Measurements from ENCODE around the gene MLF2. TPM values are rescaled to one million over a fixed set of nuclear protein-coding genes. Genes with fewer than 3 reads are reported as not detected.

MLF2 gene
- total RNA-seq, 1 donor from 2014 or later: 162 TPM

DNA sequence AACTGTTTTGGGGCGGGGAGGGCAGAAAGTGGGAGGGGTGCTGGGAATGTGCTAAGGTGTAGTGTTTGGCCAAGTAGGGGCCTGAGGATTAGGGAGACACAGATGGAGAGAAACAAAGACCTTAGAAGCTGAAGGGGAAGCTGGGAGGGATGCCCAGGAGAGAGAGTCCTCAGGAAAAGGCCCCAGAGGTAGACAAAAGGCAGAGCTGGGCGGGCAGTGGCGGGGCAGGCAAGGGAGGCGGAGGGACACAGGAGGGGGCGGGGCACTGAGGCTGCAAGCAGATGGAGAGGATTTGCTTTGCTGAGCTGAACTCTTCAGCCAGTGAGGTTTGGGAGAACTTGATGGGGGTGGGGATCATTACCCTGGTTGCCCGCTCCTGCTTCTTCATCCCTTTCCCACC lies 16.0 kb upstream of the MLF2 start:
- H3K27me3 Mint-ChIP-seq (ENCODE audit: unreplicated experiment): no peaks in the 10 kb centered on the region
- H3K4me1 Mint-ChIP-seq (ENCODE audit: unreplicated experiment): peaks cover 42% of the 10 kb centered on the region
- no peaks in the 10 kb centered on the region for H3K9me3 Mint-ChIP-seq (ENCODE audit: unreplicated experiment)
- no peak for DNase-seq (ENCODE audit: extremely low spot score, unreplicated experiment)
- peak overlapping the region; percentile 91 for H3K27ac Mint-ChIP-seq (ENCODE audit: unreplicated experiment)
- peaks cover 11% of the 10 kb centered on the region for H3K36me3 Mint-ChIP-seq (ENCODE audit: unreplicated experiment)
- TF ChIP-seq, protein P1, sequence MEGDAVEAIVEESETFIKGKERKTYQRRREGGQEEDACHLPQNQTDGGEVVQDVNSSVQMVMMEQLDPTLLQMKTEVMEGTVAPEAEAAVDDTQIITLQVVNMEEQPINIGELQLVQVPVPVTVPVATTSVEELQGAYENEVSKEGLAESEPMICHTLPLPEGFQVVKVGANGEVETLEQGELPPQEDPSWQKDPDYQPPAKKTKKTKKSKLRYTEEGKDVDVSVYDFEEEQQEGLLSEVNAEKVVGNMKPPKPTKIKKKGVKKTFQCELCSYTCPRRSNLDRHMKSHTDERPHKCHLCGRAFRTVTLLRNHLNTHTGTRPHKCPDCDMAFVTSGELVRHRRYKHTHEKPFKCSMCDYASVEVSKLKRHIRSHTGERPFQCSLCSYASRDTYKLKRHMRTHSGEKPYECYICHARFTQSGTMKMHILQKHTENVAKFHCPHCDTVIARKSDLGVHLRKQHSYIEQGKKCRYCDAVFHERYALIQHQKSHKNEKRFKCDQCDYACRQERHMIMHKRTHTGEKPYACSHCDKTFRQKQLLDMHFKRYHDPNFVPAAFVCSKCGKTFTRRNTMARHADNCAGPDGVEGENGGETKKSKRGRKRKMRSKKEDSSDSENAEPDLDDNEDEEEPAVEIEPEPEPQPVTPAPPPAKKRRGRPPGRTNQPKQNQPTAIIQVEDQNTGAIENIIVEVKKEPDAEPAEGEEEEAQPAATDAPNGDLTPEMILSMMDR (IDR thresholded peaks at IDR 0.05): no peak
- H3K4me3 Mint-ChIP-seq (ENCODE audit: unreplicated experiment): peak overlapping the region; percentile 95

DNA sequence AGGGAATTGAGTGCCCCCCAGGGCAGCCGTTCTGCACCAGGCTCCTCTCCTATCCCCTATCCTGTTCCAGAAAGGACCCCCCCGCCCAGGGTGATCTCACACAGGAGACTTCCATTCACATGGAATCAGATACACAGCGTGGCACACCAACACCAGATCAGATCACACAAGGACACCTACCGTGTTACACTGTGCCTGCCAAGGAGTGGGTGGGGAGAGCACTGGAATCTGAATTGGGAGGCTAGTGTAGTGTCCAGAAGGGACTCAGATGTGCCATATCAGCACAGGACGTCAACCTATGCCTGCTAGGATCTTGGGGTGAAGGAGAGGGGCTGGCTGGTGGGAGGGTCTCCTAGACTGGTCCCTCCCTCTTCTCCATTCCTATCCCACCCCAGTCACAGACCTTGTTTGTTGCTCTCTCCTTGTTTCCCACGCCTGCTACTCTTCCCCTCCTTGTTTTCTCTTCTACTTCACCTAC lies 15.5 kb upstream of the MLF2 start:
- H3K4me1 Mint-ChIP-seq (ENCODE audit: unreplicated experiment): peaks cover 47% of the 10 kb centered on the region
- peak overlapping the region; percentile 91 for H3K27ac Mint-ChIP-seq (ENCODE audit: unreplicated experiment)
- DNase-seq (ENCODE audit: extremely low spot score, unreplicated experiment): no peak
- TF ChIP-seq, protein P1 (IDR thresholded peaks at IDR 0.05): no peak
- peak overlapping the region; percentile 95 for H3K4me3 Mint-ChIP-seq (ENCODE audit: unreplicated experiment)
- H3K36me3 Mint-ChIP-seq (ENCODE audit: unreplicated experiment): peaks cover 11% of the 10 kb centered on the region
- no peaks in the 10 kb centered on the region for H3K9me3 Mint-ChIP-seq (ENCODE audit: unreplicated experiment)
- no peaks in the 10 kb centered on the region for H3K27me3 Mint-ChIP-seq (ENCODE audit: unreplicated experiment)

DNA sequence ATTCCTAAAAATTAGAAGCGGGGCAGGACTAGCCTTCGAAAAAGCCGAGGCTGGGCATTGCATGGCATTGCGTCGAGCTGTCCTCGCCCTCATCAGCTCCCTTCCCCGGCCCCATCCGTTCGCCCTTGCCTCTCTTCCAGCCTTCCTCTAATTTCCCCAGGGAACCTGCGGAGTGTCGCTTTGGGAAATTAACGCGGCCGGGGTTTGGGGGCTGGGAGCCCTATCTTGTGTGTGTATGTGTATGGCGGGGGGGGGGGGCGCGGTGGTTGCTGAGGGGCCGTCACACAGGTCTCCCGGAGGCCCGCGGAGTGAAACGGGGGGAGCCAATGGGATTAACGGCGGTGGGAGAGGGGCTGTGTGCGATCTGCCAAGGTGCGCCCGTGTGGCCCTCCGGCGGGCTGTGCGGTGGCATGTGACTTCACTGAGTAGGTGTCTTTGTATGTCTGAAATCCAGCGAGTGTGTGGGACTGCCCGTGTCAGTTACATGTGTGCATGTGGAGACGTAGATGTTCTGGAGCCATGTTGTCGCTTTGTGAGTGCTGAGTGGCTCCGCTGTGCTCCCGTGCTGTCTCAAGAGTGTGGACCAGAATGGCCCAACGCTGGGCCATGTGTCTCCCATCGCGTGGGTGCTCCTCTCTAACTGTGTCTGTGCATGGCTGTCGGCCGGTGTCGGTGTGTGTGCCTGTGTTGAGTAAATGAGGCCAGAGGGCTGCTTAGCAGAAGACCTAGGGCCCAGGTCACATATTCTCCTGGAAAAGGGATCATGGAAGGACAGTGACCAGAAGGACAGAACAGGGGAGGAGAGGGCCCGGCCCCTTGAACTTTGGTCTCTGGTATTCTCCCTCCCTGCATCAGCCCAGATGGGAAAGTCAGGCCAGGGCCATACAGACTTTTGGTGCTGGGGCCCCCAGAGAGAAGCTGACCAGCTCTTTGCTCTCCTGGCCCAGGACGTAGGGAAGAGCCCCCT lies 14.7 kb upstream of the MLF2 start:
- Mint-ChIP-seq H3K27ac (ENCODE audit: unreplicated experiment) (peak overlapping the region; percentile 91), H3K4me3 (ENCODE audit: unreplicated experiment) (peak overlapping the region; percentile 95), H3K27me3 (ENCODE audit: unreplicated experiment) (no peaks in the 10 kb centered on the region), H3K4me1 (ENCODE audit: unreplicated experiment) (peaks cover 54% of the 10 kb centered on the region), H3K9me3 (ENCODE audit: unreplicated experiment) (no peaks in the 10 kb centered on the region), H3K36me3 (ENCODE audit: unreplicated experiment) (peaks cover 11% of the 10 kb centered on the region)
- TF ChIP-seq, protein P1 (IDR thresholded peaks at IDR 0.05): no peak
- no peak for DNase-seq (ENCODE audit: extremely low spot score, unreplicated experiment)

DNA sequence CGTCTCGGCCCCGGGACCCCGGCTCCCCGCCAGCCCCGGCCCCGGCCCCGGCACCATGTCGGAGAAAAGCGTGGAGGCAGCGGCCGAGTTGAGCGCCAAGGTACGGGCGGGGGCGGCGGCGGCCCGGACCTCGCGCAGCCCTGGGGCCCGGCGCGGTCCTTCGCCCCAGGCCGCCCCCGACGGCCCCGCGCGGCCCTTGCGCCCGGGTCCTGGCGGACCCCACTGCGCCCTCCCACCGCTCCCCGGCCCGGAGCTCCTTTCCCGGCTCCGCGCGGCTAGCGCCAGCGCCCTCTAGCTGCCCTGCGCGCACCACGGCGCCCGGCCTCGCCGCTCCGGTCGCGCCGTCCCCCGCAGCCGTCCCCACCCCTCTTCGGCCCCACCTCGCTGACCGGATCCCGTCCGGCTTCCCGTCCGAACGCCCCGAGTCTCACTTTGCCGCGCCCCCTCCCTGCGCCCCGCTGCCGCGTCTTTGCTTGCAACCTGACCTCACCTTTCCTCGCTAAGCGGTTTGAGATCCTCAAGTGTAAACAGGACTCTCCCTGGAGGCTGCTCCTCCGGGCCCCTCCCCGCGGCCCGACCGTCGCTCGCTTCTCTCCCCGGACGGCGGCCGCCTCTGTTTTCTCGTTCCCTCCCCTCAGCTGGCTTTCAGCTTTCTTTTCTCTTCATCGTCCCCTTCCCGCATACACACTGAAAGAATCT lies 13.9 kb upstream of the MLF2 start:
- Mint-ChIP-seq H3K27me3 (ENCODE audit: unreplicated experiment) (no peaks in the 10 kb centered on the region), H3K27ac (ENCODE audit: unreplicated experiment) (peak overlapping the region; percentile 91), H3K36me3 (ENCODE audit: unreplicated experiment) (peaks cover 11% of the 10 kb centered on the region), H3K4me1 (ENCODE audit: unreplicated experiment) (peaks cover 61% of the 10 kb centered on the region), H3K4me3 (ENCODE audit: unreplicated experiment) (peak overlapping the region; percentile 95), H3K9me3 (ENCODE audit: unreplicated experiment) (no peaks in the 10 kb centered on the region)
- DNase-seq (ENCODE audit: extremely low spot score, unreplicated experiment): peak; percentile 92
- TF ChIP-seq, protein P1 (IDR thresholded peaks at IDR 0.05): peak; percentile 77
